TTC549 (cell line): ENCODE measurements around the gene ABCC3.

Source experiments
- FAIRE-seq: peaks from 2 replicates; lab custom pipeline; 2012; peaks lifted over from hg19 to GRCh38; lab: Jason Lieb, UNC

The ABCC3 gene

DNA sequence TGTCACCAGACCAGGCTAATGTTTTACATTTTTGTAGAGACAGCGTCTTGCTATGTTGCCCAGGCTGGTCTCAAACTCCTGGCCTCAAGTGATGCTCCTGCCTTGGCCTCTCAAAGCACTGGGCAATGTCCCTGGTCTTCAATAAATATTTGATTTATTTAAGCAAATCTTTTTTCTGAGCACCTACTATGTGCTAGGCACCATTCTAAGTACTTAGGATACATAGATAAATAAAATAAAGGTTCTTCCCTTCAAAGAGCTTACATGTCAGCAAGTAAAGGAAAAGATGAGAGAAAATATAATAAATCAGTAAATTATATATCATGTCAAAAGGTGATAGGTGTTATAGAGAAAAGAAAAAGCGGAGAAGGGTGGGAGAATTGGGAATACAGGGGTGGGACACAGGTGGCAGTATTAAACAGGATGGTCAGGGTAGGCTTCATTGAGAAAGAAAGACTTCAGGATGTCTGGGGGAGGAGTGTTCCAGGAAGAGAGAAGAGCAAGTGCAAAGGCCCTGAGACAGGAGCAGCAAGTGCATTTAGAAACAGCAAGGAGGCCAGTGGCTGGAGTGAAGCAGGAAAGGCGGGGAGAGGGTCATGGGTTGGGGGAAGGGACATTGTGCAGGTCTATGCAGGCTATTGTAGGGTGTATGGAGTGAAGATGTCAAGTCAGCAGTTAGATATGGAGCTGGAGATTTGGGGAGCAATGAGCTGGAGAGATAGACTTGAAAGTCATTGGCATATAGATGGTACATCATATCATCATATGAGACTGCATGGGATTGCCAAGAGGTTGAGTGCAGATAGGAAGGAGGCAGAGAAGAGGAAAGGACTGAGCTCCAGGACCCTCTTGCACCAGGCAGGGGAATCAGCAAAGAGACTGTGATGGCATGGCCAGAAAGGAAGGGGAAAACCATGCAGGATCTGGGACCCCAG, 11.3 kb downstream of the ABCC3 start:
- no peak for FAIRE-seq

DNA sequence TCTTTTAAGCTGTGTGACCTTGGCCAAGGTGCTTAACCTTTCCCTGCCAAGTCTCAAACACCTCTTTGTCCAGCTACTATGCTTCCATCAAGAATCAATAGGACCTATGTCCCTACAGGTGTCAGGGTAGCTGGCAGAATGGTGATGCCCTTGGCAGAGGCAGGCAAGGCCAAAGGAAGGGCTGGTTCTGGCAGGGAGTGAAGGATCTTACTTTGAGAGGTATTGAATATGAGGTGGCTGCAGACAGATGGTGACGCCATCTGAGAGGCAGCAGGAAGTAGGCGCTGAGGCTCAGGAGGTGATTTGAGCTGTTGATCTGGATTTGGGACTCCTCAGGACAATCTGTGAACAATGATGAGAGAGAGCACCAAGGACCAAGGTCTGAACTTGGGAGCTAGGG, 12.5 kb downstream of the ABCC3 start:
- FAIRE-seq, result no peak

DNA sequence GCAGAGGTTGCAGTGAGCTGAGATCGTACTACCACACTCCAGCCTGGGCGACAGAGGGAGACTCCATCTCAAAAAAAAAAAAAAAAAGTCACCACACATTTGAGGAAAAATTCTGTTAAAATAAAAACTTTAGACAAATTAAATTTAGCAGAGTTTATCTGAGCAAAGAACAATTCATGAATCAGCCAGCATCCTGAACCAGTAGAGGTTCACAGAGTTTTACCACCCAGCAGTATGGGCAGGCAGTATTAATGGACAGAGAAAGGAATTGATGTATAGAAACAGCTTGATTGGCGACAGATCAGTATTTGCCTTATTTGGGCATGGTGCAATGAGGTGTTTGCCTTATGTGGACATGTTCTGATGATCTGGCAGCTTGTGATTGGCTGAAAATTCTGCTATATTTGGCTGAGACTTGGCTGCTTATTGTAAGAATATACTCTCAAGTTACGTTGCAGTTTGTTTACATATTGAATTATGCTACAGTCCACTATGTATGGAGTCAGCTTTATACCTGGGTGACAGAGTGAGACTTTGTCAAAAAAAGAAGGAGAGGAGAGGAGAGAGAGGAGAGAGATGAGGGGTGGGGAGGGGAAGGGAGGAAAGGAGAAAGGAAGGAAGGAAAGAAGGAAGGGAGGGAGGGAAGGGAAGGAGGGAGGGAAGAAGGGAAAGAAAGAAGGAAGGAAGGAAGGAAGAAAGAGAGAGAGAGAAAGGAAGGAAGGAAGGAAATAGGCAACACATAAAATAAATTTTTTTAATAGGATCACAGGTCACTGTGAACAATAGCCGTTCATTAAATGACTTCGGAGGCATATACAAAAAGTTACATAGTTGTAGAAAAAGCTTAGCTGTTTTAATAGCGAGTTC, 14.6 kb downstream of the ABCC3 start:
- no peak for FAIRE-seq

DNA sequence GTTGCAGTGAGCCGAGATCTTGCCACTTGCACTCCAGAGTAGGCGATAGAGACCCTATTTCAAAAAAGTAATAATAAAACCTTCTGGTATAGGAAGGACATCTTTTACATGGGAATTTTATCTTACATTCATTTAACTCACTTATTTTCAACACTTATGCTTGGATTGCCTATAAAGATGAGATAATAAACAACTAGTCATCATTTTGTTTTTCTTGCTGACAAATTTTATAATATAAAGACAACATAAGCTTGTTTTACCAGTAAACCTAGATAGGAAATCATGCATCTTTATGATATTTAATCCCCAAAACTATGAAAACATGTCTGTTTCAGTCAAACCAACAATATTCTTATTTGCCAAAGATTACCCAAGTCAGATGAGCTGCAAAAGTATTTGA, 17.0 kb downstream of the ABCC3 start:
- no peak for FAIRE-seq

DNA sequence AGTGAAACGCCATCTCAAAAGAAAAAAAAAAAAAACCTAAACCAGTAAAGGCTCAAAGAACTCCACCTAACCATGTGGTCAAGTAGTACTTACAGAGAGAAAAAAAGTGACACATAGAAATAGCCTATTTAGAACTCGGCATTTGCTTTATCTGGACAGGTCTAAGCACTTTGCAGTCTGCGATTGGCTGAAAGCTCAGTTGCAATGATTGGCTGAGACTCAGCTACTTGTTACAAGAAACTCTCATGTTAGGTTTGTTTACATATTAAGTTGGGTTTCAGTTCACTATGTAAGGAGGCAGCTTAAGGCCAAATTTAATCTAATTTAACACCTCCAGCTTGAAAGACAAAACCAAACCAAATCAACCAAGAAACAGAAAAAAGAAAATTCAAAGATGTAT, 19.1 kb downstream of the ABCC3 start:
- FAIRE-seq, result no peak

DNA sequence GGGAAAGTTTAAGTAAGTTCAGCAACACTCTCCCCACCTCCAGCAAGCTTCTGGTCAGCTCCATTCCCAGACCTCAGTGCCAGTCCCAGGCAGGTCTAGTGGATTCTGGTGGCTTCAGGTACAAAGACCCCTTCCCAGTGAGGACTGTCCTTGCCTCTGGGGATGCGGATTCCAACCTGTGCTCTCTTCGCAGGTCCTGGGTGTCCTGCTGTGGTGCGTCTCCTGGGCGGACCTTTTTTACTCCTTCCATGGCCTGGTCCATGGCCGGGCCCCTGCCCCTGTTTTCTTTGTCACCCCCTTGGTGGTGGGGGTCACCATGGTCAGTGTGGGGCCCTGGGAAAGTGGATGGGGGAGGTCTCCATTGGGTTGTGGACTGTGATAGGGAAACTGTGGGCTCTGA, 21.8 kb downstream of the ABCC3 start:
- no peak for FAIRE-seq

DNA sequence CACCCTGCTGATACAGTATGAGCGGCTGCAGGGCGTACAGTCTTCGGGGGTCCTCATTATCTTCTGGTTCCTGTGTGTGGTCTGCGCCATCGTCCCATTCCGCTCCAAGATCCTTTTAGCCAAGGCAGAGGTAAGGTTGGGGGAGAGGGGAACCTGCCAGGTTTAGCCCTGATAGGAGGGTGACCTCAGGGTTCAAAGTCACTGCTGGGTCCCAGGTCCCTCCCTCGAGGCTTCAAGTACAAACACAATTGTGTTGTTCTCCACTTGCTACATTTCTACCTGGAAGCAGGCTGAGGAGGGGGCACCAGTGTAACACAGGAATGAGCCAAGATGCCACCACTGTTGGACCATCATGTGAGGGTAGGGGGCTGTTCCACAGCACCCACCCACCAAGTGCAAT, 22.4 kb downstream of the ABCC3 start:
- FAIRE-seq, result no peak

DNA sequence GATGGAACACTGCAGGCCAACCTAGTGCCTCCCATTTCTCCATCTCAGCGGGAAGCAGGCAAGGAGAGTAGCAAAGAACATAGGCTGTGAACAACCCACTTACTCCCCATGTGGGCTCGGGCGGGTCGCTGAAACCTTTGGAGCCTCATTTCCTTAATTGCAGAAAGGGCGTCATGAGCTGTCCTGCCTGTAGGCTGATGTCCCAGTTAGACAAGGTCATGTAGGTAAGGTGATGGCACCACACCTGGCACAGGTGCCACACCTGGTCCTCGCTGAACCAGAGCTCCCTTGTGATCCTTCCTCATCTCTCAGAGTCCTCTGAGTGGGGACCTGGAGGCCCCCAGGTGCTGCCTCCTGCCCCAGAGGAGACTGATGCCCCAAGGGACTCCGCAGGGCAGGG, 22.9 kb downstream of the ABCC3 start:
- no peak for FAIRE-seq

DNA sequence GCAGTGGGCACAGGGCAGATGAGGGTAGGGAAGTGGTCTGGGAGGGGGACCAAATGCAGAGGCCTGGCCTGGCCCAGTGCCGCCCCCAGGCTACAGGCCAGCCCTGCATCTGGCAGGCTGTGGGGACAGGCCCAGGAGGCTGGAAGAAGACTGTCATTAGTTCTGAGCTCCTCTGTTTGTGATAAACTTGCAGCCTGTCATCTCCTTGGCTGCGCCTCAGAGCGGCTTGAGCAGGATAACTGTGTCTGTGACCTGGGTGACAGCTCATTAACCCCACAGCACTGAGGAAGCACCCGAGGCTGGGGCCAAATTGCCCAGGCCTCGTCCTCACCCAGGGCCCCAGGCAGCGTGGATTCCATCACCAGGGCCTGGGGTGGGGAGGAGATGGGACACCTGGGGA, 23.9 kb downstream of the ABCC3 start:
- FAIRE-seq, result no peak

DNA sequence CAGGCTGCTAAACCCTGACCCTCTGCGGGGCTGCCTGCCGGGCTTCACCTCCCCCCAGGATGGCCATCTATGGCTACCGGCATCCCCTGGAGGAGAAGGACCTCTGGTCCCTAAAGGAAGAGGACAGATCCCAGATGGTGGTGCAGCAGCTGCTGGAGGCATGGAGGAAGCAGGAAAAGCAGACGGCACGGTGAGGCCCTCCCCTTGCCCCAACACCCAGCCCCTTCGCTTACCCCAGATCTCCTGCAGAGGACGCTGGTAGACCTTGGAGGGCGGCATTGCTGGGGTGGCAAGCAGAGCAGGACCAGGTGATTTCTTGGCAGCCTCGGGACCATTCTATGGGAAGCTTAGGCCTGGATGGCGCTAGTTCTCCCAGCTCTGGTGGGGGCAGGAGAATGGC, 24.5 kb downstream of the ABCC3 start:
- FAIRE-seq, result no peak

DNA sequence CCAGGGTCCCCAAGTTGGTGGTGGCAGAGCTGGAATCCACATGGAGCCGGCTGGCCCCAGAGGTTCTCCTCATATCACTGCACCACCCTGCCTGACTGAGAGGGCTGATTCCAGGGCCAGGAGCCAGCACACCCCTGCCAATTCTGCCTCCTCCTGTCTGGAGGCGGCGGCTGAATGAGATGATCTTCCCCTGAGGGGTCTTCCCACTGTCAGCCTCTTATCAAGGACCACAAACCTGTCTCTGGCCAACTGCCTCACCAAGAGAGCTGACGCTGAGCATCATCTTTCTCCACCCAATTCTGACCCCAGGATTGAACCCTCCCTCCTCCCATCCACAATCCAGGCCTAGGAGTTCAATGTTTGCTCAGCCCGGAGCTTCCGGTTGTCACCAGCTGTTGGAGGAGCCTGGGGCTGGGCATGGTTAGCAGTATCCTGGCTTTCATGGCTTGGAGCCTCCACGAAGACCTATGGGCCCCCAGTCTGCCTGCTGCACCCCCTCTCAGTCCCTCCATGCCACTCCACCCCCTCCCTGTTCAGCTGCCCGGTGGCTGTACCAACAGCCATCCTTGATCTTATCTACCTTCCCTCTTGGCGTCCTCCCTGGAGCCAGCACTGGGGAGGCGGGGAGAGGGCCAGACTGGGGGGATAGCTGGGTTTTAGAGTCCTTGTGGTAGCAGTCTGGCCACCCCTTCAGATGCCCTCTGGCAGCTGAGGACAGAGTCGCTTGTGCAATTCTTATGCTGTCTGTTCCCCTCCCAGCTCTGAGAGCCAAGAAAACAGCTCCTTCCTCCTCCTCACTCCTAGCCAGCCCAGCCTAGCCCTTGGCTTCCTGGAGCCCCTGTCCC, 25.6 kb downstream of the ABCC3 start:
- FAIRE-seq, result no peak

DNA sequence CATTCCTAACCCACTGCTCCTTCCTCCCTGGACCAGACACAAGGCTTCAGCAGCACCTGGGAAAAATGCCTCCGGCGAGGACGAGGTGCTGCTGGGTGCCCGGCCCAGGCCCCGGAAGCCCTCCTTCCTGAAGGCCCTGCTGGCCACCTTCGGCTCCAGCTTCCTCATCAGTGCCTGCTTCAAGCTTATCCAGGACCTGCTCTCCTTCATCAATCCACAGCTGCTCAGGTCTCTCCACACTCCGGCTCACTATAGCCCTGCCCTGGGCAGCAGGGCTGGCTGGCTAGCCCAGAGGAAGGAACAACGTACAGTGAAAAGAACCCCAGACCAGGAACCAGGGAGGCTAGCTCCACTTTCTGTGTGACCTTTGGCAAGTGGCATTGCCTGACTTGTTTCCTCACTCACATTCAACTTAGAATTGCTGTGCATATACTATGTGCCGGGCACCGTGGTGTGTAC, 26.2 kb downstream of the ABCC3 start:
- no peak for FAIRE-seq

DNA sequence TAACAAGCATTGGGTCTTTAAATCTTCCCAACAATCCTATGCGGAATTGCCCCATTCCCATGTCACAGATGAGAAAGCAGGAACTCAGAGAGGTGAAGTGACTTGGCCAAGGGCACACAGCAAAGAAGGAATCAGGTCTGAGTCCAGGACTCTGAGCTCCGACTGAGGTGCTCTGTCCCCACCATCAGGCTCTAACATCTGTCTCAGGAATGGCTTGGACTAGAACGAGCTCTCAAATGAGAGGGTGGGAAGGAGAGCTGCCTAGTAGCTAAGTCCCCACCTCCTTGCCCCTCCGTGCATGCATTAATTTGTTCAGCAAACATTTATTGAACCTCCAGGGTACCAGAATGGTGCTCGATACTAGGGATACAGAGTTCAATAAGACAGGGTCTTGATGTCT, 26.7 kb downstream of the ABCC3 start:
- FAIRE-seq, result no peak

DNA sequence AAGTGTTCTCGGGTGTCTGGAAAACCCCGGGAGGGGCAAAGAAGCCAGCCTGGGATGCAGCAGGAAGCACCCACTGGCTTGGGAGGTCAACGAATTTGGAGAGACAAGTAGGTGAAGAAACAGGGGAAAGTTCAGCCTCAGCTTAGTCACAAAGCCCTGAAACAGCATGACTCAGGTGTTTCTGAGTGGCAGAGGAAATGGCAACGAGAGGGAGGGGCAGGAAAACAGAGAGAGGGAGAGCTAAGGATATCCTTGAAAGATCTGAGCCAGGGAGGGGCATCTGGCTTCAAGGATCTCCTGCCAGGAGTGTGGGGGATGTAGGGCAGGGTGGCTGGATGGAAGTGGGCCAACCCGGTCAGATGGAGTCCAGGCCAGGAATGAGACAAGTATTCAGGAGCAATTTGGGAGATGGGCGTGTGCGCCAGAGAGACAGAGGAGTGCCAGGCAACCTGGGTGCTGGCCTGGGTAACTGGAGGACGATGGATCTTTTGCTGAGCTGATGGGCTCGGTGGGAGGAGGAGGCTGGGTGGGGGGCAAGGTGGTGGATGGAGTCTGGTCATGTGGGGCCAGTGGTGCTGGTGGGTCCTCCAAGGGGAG, 27.2 kb downstream of the ABCC3 start:
- no peak for FAIRE-seq

DNA sequence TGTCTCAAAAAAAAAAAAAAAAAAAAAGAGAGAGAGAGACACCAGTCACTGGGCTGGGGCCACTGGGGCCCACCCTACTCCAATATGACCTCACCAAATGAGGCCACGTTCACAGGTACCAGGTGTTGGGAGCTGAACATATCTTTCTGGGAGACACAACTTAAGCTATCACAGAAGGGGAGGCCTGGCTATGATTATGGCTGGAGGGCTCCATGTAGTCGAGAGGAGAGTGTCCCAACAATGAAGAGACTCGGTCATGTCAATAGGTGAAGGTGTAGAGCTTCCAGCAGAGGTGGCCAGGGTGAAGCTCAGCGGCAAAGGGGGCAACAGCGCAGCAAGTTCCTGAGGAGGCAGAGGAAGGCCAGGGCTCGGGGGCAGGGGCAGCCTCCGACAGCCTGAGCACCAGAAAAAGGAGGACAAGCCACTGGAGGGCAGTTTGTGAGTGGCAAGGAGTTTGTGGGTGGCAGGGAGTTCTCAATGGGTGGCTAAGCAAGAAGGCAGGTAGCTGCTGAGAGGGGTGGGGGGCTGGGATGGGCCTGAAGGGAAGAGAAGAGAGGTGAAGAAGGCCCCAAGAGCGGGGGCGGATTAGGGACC, 28.0 kb downstream of the ABCC3 start:
- FAIRE-seq, result no peak

DNA sequence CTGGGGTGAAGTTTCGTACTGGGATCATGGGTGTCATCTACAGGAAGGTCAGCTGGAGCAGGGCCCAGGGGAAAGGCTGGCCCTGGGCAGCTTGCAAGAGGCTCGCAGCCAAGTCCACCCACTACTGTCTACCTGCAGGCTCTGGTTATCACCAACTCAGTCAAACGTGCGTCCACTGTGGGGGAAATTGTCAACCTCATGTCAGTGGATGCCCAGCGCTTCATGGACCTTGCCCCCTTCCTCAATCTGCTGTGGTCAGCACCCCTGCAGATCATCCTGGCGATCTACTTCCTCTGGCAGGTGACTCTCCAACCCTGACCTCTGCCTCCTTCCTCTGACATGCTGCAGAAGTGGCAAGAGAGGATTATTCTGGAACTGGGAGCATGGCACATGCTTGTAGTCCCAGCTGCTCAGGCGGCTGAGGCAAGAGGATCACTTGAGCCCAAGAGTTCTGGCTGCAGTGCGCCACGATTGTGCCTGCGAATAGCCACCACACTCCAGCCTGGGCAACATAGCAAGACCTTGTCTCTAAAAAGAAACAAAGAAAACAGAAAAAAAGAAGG, 29.2 kb downstream of the ABCC3 start:
- no peak for FAIRE-seq

DNA sequence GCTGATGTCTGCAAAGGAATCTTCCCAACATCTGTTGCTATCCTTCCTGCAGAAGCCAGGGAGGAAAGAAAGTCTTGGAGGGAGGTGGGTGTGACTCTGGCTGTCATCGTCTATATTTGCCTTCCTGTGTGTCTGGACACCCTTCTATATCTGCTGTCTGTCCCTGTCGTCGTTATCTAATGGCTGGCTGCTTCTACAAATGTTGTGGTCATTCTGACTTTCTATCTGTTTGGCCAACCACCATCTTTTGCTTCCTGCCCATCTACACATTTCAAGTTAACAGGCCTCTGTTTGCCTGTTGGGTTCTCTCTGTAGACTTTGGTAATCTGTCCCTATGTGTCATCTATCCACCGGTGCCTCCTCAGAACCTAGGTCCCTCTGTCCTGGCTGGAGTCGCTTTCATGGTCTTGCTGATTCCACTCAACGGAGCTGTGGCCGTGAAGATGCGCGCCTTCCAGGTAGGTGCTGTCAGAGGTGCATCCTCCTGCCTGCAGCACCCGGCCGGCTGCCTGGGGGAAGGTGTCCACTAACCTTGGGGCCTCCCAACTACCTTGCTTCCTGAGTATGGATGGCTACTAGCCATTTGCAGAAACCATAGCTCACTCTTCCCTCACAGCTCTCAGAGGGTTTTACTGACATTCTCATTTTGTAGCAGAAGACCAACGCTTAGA, 30.2 kb downstream of the ABCC3 start:
- no peak for FAIRE-seq

DNA sequence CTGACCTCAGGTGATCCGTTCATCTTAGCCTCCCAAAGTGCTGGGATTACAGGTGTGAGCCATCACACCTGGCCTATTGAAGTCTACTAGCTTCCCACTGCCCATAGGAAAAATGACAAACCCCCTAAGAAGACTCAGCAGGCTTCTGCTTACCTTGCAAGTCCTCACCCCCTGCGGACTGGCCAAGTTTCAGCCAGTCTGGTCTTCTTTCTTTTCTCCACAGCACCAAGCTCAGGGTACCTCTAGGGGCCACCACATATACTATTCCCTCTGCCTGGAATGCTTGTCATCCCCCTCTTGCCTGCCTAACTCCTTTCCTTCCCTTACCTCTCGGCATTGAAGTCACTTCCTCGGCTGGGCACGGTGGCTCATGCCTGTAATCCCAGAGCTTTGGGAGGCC, 31.2 kb downstream of the ABCC3 start:
- FAIRE-seq, result no peak

DNA sequence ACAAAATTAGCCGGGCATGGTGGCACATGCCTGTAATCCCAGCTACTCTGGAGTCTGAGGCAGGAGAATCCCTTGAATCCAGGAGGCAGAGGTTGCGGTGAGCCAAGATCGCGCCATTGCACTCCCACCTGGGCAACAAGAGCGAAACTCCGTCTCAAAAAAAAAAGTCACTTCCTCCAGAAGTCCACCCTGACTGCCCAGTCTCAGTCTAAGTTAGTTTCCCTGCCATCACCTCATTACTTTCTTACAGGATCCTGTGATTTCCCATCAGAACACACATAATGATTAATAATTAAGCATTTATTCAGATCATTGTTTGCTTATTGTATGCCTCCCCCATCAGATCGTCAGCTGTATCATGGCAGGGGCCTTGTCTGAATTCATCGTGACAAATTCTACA, 31.6 kb downstream of the ABCC3 start:
- no peak for FAIRE-seq

DNA sequence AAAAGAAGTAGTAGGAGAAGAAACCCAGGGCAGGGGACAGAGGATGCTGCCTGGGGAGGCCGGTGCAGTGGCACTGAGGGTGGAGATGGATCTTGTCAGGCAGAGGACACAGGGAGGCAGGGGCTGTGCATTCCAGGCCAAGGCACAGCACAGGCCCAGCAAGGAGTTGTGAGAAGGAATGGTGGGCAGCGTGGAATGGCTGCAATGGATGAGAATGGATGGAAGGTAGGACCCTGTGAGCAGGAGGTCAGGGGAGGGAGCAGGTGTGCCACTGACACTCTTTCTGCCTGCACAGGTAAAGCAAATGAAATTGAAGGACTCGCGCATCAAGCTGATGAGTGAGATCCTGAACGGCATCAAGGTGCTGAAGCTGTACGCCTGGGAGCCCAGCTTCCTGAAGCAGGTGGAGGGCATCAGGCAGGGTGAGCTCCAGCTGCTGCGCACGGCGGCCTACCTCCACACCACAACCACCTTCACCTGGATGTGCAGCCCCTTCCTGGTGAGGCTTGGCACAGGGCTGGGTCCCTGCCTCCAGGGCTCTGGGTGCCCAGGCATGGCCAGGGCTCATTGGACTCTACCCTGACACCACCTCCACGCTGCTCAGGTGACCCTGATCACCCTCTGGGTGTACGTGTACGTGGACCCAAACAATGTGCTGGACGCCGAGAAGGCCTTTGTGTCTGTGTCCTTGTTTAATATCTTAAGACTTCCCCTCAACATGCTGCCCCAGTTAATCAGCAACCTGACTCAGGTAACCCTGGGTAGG, 32.8 kb downstream of the ABCC3 start:
- no peak for FAIRE-seq
